SK-N-MC (cell line): Measurements from ENCODE around the gene GAN.

ENCODE experiments used
- EZH2 ChIP-seq: fragments of 200-600 bp; sonication (generic); IDR thresholded peaks from one replicate; pipeline ENCODE4 v1.6.1; 2017; ENCODE audit warnings: antibody characterized with exemption
- FOXP2 ChIP-seq: optimal IDR thresholded peaks from 2 replicates; pipeline ENCODE3; 2011; ENCODE audit warnings: mild to moderate bottlenecking, moderate library complexity; ENCODE audit not compliant: insufficient read depth; ENCODE audit errors: extremely low read length, control extremely low read depth
- POLR2AphosphoS5 ChIP-seq: IDR thresholded peaks from 2 replicates; pipeline ENCODE4 v1.6.1; 2012; ENCODE audit warnings: mild to moderate bottlenecking, low read depth, low read length, borderline replicate concordance

GRCh38 chr16:81376880-81377279, 62.1 kb downstream of the GAN start:
- TF ChIP-seq POLR2AphosphoS5 (no peak), EZH2 (no peak), FOXP2 (no peak)
